HepG2 (cell line): ENCODE results near the gene MRPL18. TPM values are rescaled to one million over a fixed set of nuclear protein-coding genes. Genes with fewer than 3 reads are reported as not detected.

Source experiments
- CCDC6 ChIP-seq: sonication (generic); formaldehyde crosslinking; IDR thresholded peaks from 2 replicates; pipeline ENCODE4 v1.8.1; 2022; ENCODE audit warnings: mild to moderate bottlenecking, missing genetic modification reagents, moderate library complexity
- CTCF ChIP-seq: sonication (generic); formaldehyde crosslinking; IDR thresholded peaks from 2 replicates; pipeline ENCODE4 v1.5.0; 2020; ENCODE audit warnings: mild to moderate bottlenecking, missing genetic modification reagents, moderate library complexity
- ESRRA ChIP-seq: sonication (generic); formaldehyde crosslinking; IDR thresholded peaks from 2 replicates; pipeline ENCODE4 v1.5.1; 2020; ENCODE audit warnings: mild to moderate bottlenecking, low read depth, missing genetic modification reagents
- GATA4 ChIP-seq: sonication (generic); IDR thresholded peaks from 2 replicates; pipeline ENCODE4 v1.6.1; 2016; ENCODE audit warnings: antibody characterized with exemption, low read depth, borderline replicate concordance
- HNRNPLL ChIP-seq: fragments of 200-400 bp; formaldehyde crosslinking; IDR thresholded peaks from 2 replicates; pipeline ENCODE4 v1.6.1; 2017; ENCODE audit warnings: mild to moderate bottlenecking, low read depth, low read length; ENCODE audit not compliant: poor library complexity, severe bottlenecking
- HOXA7 ChIP-seq: sonication (generic); formaldehyde crosslinking; IDR thresholded peaks from 2 replicates; pipeline ENCODE4 v1.8.1; 2022; ENCODE audit warnings: mild to moderate bottlenecking, missing genetic modification reagents, moderate library complexity
- MBD4 ChIP-seq: IDR thresholded peaks from 2 replicates; pipeline ENCODE4 v1.6.1; 2012; ENCODE audit warnings: low read length, inconsistent platforms, borderline replicate concordance
- MEIS2 ChIP-seq: sonication (generic); formaldehyde crosslinking; IDR thresholded peaks from 2 replicates; pipeline ENCODE4 v1.9.0; 2021; ENCODE audit warnings: mild to moderate bottlenecking, missing genetic modification reagents
- MIXL1 ChIP-seq: IDR thresholded peaks from 2 replicates; pipeline ENCODE4 v1.6.1; 2016
- NPAS2 ChIP-seq: sonication (generic); formaldehyde crosslinking; IDR thresholded peaks from 2 replicates; pipeline ENCODE4 v1.8.0; 2022; ENCODE audit warnings: mild to moderate bottlenecking, missing genetic modification reagents, borderline replicate concordance
- POLR2AphosphoS5 ChIP-seq: IDR thresholded peaks from 2 replicates; pipeline ENCODE4 v1.6.1; 2012; ENCODE audit warnings: low read depth, low read length
- SRF ChIP-seq: IDR thresholded peaks from 2 replicates; pipeline ENCODE4 v1.6.1; 2011; ENCODE audit warnings: mild to moderate bottlenecking, low read depth, low read length, moderate library complexity
- TCF7L2 ChIP-seq: IDR thresholded peaks from 2 replicates; pipeline ENCODE4 v1.6.1; 2011; ENCODE audit warnings: mild to moderate bottlenecking, low read depth, low read length, moderate library complexity
- TFDP1 ChIP-seq: IDR thresholded peaks from 2 replicates; pipeline ENCODE4 v1.6.1; 2016; ENCODE audit warnings: missing compliant biosample characterization, missing genetic modification reagents, borderline replicate concordance
- U2AF1 ChIP-seq: fragments of 200-400 bp; formaldehyde crosslinking; optimal IDR thresholded peaks from 2 replicates; pipeline ENCODE3; 2017; ENCODE audit warnings: mild to moderate bottlenecking, low read depth, low read length
- YEATS4 ChIP-seq: sonication (generic); formaldehyde crosslinking; IDR thresholded peaks from 2 replicates; pipeline ENCODE4 v1.4.0; 2020; ENCODE audit warnings: missing genetic modification reagents, borderline replicate concordance
- ZBTB34 ChIP-seq: sonication (generic); formaldehyde crosslinking; IDR thresholded peaks from 2 replicates; pipeline ENCODE4 v1.8.0; 2022; ENCODE audit warnings: mild to moderate bottlenecking, missing genetic modification reagents
- ZFYVE20 ChIP-seq: sonication (generic); formaldehyde crosslinking; IDR thresholded peaks from 2 replicates; pipeline ENCODE4 v1.8.0; 2023; ENCODE audit warnings: low read depth, mild to moderate bottlenecking, moderate library complexity, missing genetic modification reagents, borderline replicate concordance
- ZNF121 ChIP-seq: sonication (generic); formaldehyde crosslinking; IDR thresholded peaks from 2 replicates; pipeline ENCODE4 v1.5.0; 2020; ENCODE audit warnings: mild to moderate bottlenecking, missing genetic modification reagents
- ZNF20 ChIP-seq: sonication (generic); formaldehyde crosslinking; IDR thresholded peaks from 2 replicates; pipeline ENCODE4 v1.4.0; 2020; ENCODE audit warnings: mild to moderate bottlenecking, moderate library complexity, missing genetic modification reagents
- ZNF256 ChIP-seq: sonication (generic); formaldehyde crosslinking; conservative IDR thresholded peaks from 2 replicates; pipeline ENCODE4 v1.4.0; 2020; ENCODE audit warnings: missing genetic modification reagents
- ZNF3 ChIP-seq: IDR thresholded peaks from 2 replicates; pipeline ENCODE4 v1.7.0; 2017; ENCODE audit warnings: inconsistent platforms
- ZNF501 ChIP-seq: sonication (generic); formaldehyde crosslinking; IDR thresholded peaks from 2 replicates; pipeline ENCODE4 v1.5.1; 2020; ENCODE audit warnings: mild to moderate bottlenecking, moderate library complexity, missing genetic modification reagents
- ZNF670 ChIP-seq: sonication (generic); formaldehyde crosslinking; IDR thresholded peaks from 2 replicates; pipeline ENCODE4 v1.8.0; 2022; ENCODE audit warnings: mild to moderate bottlenecking, missing genetic modification reagents, borderline replicate concordance
- ZNF768 ChIP-seq: sonication (generic); formaldehyde crosslinking; IDR thresholded peaks from 2 replicates; pipeline ENCODE4 v1.4.0; 2020; ENCODE audit warnings: missing genetic modification reagents
- ZNF790 ChIP-seq: sonication (generic); formaldehyde crosslinking; IDR thresholded peaks from 2 replicates; pipeline ENCODE4 v1.8.0; 2022; ENCODE audit warnings: missing genetic modification reagents, mild to moderate bottlenecking, borderline replicate concordance
- ZNF839 ChIP-seq: sonication (generic); formaldehyde crosslinking; IDR thresholded peaks from 2 replicates; pipeline ENCODE4 v1.4.0; 2020; ENCODE audit warnings: missing genetic modification reagents, mild to moderate bottlenecking, borderline replicate concordance
- polyA plus RNA-seq, 8 experiments: library from polyadenylated mRNA; depleted of rRNA in 3 of 8; stranded (reverse) in 7 of 8; unstranded in 1 of 8; fragments of >200 nt; fragmentation: Illumina TruSeq in 4 of 8; extraction: Trizol in 4 of 8; gene quantifications; 2 replicates each; pipeline versions ENCODE4 v1.2.1 to v1.2.3, GENCODE V29; 2011 to 2016; ENCODE audit warnings: low read depth in 4 of 8, missing spikeins in 1 of 8, mixed read lengths in 1 of 8; ENCODE audit not compliant: insufficient read depth in 1 of 8
- total RNA-seq, 5 experiments: library from RNA; depleted of rRNA; stranded (reverse); fragments of >200 nt; fragmentation: Illumina TruSeq; extraction: Trizol; gene quantifications; 2 replicates each; pipeline ENCODE4 v1.2.3, GENCODE V29; 2016; ENCODE audit warnings: low read depth in 1 of 5

Gene MRPL18
- total and polyA plus RNA-seq, 2 of the 13 experiments (the other 11 are each of a cell fraction or from before 2014, with no cell fraction given), result 85.6 to 176 TPM

- TF ChIP-seq HNRNPLL (no peak), CCDC6 (CRISPR knock-in tag) (peak; percentile 9; the same call in 1 of the 2 replicates), TCF7L2 (no peak), SRF (peak; percentile 34; the same call in 1 of the 2 replicates), CTCF (CRISPR knock-in tag) (peak; percentile 21; the same call in 1 of the 2 replicates), ZBTB34 (peak; percentile 79; the same call in 1 of the 2 replicates), MBD4 (no peak), GATA4 (peak; percentile 88), MEIS2 (no peak), ZNF3 (CRISPR knock-in tag) (no peak), ZNF501 (CRISPR knock-in tag) (peak; percentile 88), ZFYVE20 (CRISPR knock-in tag) (no peak), U2AF1 (peak; percentile 78), ZNF20 (CRISPR knock-in tag) (0 out of 2 replicates have a peak, but pooled peaks have one; percentile 50), POLR2AphosphoS5 (peak; percentile 94), NPAS2 (CRISPR knock-in tag) (no peak), HOXA7 (0 out of 2 replicates have a peak, but pooled peaks have one; percentile 64), ZNF256 (CRISPR knock-in tag) (no peak; the same call in 1 of the 2 replicates), ZNF121 (no peak; the same call in 1 of the 2 replicates), ZNF839 (CRISPR knock-in tag) (no peak; the same call in 1 of the 2 replicates), TFDP1 (peak; percentile 99), ZNF768 (peak; percentile 64), ESRRA (CRISPR knock-in tag) (no peak; the same call in 1 of the 2 replicates), MIXL1 (CRISPR knock-in tag) (peak; percentile 82; the same call in 1 of the 2 replicates), ZNF790 (CRISPR knock-in tag) (no peak; the same call in 1 of the 2 replicates), YEATS4 (CRISPR knock-in tag) (no peak; the same call in 1 of the 2 replicates), ZNF670 (CRISPR knock-in tag) (peak; percentile 88; the same call in 1 of the 2 replicates)
Measured at GRCh38 chr6:159789377-159790148, 704 bp upstream of the MRPL18 start, which contains the start of gene TCP1 (continued).
